A673 (cell line): ENCODE results near the gene ZBTB25.

ENCODE experiments used
- CTCF ChIP-seq: fragments of 300-800, 200-600 bp; sonication (generic); conservative IDR thresholded peaks from 2 replicates; pipeline ENCODE4 v1.5.1; 2017; ENCODE audit warnings: low read depth, mild to moderate bottlenecking, antibody characterized with exemption, low read length, moderate library complexity, mixed read lengths
- EZH2 ChIP-seq: fragments of 200-600 bp; sonication (generic); IDR thresholded peaks from 2 replicates; pipeline ENCODE4 v1.6.1; 2017; ENCODE audit warnings: borderline replicate concordance, low read depth, mild to moderate bottlenecking, mixed read lengths, antibody characterized with exemption, low read length; ENCODE audit not compliant: poor library complexity, severe bottlenecking

- no peak for TF ChIP-seq CTCF
- TF ChIP-seq EZH2: no peak
Observed at GRCh38 chr14:64405295-64405694, 98.3 kb downstream of the ZBTB25 start.
